NB4 (cell line): ENCODE data around the gene LCE1C.

Experiments used
- DNase-seq: peaks from one replicate; pipeline ENCODE4 v3.0.0; 2010; ENCODE audit warnings: low read depth
- H3K4me3 ChIP-seq: one replicate; pipeline ENCODE4 v1.5.1; 2011; ENCODE audit warnings: mild to moderate bottlenecking, low read depth, low read length, moderate library complexity
- MYC ChIP-seq: IDR thresholded peaks from 2 replicates; pipeline ENCODE4 v1.6.1; 2011; ENCODE audit warnings: low read depth, low read length
- POLR2A ChIP-seq: IDR thresholded peaks from 2 replicates; pipeline ENCODE4 v1.6.1; 2011; ENCODE audit warnings: mild to moderate bottlenecking; ENCODE audit not compliant: insufficient read length; ENCODE audit errors: extremely low read depth
- TF ChIP-seq, protein P1 (sequence below): IDR thresholded peaks from one replicate; pipeline ENCODE4 v1.5.1; 2012; ENCODE audit warnings: low read depth, low read length
- TF ChIP-seq, protein P2 (sequence below): IDR thresholded peaks from 2 replicates; pipeline ENCODE4 v1.6.1; 2011; ENCODE audit warnings: low read depth, low read length

The LCE1C gene

DNA sequence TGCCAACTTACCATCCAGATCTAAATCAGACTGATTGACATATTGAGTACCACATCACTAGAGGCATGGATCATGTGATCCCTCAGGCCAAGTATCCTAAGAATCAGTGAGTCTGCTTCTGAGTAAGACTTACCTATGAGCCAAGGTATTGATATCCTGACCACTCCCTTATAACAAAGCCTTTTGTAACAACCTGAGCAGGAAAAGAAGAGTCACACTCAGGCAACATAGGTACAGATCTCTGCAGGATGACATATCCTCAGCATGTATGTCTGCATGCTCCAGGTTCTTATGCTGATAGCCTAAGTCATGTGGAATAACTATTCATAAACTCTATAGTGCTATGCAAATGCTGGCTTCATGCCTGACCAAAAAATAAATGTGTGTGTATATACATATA is 18.5 kb upstream of the LCE1C start:
- TF ChIP-seq, protein P1, sequence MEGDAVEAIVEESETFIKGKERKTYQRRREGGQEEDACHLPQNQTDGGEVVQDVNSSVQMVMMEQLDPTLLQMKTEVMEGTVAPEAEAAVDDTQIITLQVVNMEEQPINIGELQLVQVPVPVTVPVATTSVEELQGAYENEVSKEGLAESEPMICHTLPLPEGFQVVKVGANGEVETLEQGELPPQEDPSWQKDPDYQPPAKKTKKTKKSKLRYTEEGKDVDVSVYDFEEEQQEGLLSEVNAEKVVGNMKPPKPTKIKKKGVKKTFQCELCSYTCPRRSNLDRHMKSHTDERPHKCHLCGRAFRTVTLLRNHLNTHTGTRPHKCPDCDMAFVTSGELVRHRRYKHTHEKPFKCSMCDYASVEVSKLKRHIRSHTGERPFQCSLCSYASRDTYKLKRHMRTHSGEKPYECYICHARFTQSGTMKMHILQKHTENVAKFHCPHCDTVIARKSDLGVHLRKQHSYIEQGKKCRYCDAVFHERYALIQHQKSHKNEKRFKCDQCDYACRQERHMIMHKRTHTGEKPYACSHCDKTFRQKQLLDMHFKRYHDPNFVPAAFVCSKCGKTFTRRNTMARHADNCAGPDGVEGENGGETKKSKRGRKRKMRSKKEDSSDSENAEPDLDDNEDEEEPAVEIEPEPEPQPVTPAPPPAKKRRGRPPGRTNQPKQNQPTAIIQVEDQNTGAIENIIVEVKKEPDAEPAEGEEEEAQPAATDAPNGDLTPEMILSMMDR = no peak
- TF ChIP-seq, protein P2, sequence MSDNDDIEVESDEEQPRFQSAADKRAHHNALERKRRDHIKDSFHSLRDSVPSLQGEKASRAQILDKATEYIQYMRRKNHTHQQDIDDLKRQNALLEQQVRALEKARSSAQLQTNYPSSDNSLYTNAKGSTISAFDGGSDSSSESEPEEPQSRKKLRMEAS = no peak
- no peak for TF ChIP-seq POLR2A
- no peak for TF ChIP-seq MYC
- DNase-seq = no peak
- H3K4me3 ChIP-seq = no peak overlapping the region

DNA sequence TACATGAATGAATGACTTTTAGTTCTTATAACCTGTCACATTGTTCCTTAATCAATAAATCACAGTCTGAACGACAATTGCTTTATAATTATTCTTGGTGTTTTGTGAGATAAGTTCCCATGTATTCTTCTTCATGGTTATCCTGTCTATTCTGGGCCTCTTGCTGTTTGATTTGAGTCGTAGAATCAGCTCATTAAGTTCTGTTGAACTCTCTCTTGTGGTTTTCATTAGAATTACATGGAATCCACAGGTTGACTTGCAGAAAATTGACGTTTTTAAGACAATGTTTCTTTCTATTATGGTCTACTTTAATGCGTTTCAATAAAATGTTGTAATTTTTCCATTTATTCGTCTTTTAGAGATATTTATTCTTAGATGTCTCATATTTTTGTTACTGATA is 16.8 kb upstream of the LCE1C start:
- TF ChIP-seq MYC (no peak), POLR2A (no peak)
- TF ChIP-seq, protein P2 = no peak
- TF ChIP-seq, protein P1 = no peak
- H3K4me3 ChIP-seq = no peak overlapping the region
- no peak for DNase-seq

DNA sequence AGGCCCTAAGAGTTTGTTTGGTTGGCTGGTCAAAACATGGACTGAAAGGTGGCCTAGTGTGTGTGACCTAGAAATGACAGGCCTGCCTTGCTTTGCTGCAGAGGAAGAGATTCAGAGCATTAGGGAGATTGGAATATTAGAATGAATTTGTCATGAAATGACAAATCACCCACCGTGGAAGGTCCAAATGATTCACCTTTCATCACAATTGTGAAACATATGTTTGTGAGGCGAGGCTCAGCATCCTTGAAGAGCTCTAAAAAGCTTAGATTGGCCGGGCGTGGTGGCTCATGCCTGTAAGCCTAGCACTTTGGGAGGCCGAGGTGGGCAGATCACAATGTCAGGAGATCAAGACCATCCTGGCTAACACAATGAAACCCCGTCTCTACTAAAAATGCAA is 10.9 kb upstream of the LCE1C start:
- DNase-seq = no peak

DNA sequence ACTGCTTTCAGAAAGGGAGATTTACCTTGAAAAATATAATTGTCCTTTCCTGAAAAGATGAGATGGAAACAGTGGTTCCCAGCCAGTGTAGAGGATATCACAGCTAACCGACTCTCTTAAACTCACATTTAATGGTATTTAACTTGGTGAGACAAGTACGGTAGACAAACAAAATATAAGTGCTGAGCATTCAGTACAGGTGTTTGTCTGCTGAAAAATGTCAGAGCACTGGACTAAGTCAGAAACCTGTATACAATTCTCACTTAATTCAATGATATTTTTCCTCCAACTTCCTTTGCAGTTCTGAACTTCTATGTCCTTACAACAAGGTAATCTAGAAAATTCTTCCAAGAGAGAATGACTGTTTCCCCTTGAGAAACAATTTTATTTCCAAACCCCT is 5.2 kb upstream of the LCE1C start, which contains the start of gene LCE1B:
Gene LCE1B, plus strand, starts transcription at position 301 of the 400 bp plus-strand sequence. CDS start 476 bp downstream, outside the sequence.
- TF ChIP-seq MYC (no peak), POLR2A (no peak)
- TF ChIP-seq, protein P1 = no peak
- TF ChIP-seq, protein P2 = no peak
- no peak within 1 kb of the TSS for H3K4me3 ChIP-seq

More for the DNA sequence above, 10.9 kb upstream of the LCE1C start:
- TF ChIP-seq POLR2A (no peak), MYC (no peak)
- TF ChIP-seq, protein P2 = no peak
- TF ChIP-seq, protein P1 = no peak
- H3K4me3 ChIP-seq = no peak overlapping the region

DNA sequence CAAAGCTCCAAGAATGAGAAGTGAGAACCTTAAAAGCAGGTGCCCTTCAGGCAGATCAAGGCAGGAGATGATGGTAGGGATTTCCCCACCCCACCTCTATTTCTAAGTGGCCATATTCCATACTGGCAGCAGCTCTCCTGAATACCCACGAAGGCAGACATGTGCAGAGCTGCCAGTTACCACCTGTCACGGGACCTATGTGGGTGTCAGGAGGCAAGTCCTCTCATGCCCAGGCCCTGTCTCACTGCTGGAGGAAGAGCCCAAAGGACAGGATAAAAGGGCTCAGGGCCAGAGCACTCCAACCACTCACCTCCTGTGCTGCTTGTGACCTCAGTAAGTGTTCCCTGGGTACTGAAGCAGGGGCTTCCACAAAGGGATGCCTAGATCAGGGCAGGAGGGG is 4.6 kb upstream of the LCE1C start:
- no peak overlapping the region for H3K4me3 ChIP-seq
- DNase-seq = no peak
- TF ChIP-seq POLR2A = no peak
- TF ChIP-seq, protein P2 = no peak
- no peak for TF ChIP-seq MYC
- TF ChIP-seq, protein P1 = no peak

More for the DNA sequence above, 5.2 kb upstream of the LCE1C start, which contains the start of gene LCE1B:
- no peak for DNase-seq

DNA sequence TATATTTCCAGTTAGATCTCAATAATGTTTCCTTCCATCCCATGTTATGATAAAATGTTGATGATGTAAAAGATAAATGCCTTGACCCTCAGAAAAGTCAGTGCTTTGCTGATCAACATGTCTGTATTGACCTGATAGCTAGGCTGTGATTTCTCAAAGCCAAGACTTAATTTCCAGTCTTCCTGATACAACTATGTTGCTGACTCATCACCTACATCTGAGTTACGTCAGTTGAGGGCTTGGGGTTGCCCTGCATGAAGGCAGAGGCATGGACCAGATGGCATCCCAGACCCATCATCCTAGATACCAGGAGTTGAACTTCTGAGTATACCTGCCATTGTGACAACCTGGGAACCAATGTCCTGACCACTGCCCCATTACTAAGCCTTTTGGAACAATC is 5.1 kb downstream of the LCE1C start:
- DNase-seq = no peak
- H3K4me3 ChIP-seq = no peak overlapping the region
- TF ChIP-seq MYC (no peak), POLR2A (no peak)
- TF ChIP-seq, protein P1 = no peak
- TF ChIP-seq, protein P2 = no peak
